K562 (cell line): Measurements from ENCODE around the gene SCARF2. TPM values are rescaled to one million over a fixed set of nuclear protein-coding genes. Genes with fewer than 3 reads are reported as not detected.

ENCODE experiments used
- CAMTA2 ChIP-seq: fragments of 250-450 bp; sonication (Bioruptor Pico); conservative IDR thresholded peaks from 2 replicates; pipeline ENCODE4 v1.5.1; 2022
- HDAC1 ChIP-seq, 2 experiments: fragments of 450-650 bp; IDR thresholded peaks; 2 replicates each; pipeline ENCODE4 v1.6.1; 2016 to 2017; ENCODE audit warnings: inconsistent platforms in 1 of 2, mild to moderate bottlenecking in 1 of 2, moderate library complexity in 1 of 2
- HDAC2 ChIP-seq: fragments of 450-650 bp; IDR thresholded peaks from 2 replicates; pipeline ENCODE4 v1.6.1; 2016; ENCODE audit warnings: mild to moderate bottlenecking
- KDM1A ChIP-seq, 2 experiments: fragments of 450-650 bp; IDR thresholded peaks; 2 replicates each; pipeline ENCODE4 v1.6.1; 2016; ENCODE audit warnings: mild to moderate bottlenecking in 2 of 2
- MYBL2 ChIP-seq, 2 experiments: fragments of 450-650 bp in 1 of 2; sonication (generic) in 1 of 2; formaldehyde crosslinking in 1 of 2; IDR thresholded peaks; 2 replicates each; pipeline versions ENCODE4 v1.6.1 to v1.8.1; 2017 to 2022; ENCODE audit warnings: borderline replicate concordance in 1 of 2, inconsistent platforms in 1 of 2, low read depth in 1 of 2, mild to moderate bottlenecking in 1 of 2, missing genetic modification reagents in 1 of 2, moderate library complexity in 1 of 2
- NFRKB ChIP-seq: fragments of 450-650 bp; IDR thresholded peaks from 2 replicates; pipeline ENCODE4 v1.6.1; 2016; ENCODE audit warnings: low read depth
- POLR2AphosphoS2 ChIP-seq: IDR thresholded peaks from 2 replicates; pipeline ENCODE4 v1.6.1; 2012; ENCODE audit warnings: low read length, improper control_type of control experiment
- SMARCE1 ChIP-seq: fragments of 450-650 bp; IDR thresholded peaks from 2 replicates; pipeline ENCODE4 v1.7.1; 2016; ENCODE audit warnings: mild to moderate bottlenecking
- SREBF2 ChIP-seq: sonication (generic); formaldehyde crosslinking; IDR thresholded peaks from 2 replicates; pipeline ENCODE4 v1.4.0; 2020; ENCODE audit warnings: mild to moderate bottlenecking, missing genetic modification reagents
- ZNF133 ChIP-seq: fragments of 250-450 bp; sonication (Bioruptor Pico); IDR thresholded peaks from 2 replicates; pipeline ENCODE4 v1.4.0; 2020; ENCODE audit warnings: mild to moderate bottlenecking
- polyA plus RNA-seq, 8 experiments: library from polyadenylated mRNA; depleted of rRNA in 4 of 8; stranded (reverse) in 5 of 8; unstranded in 3 of 8; fragments of >200 nt; fragmentation: Nextera tagmentation in 2 of 8; fragmentation: Illumina TruSeq in 1 of 8; extraction: Ambion mirVana in 2 of 8; extraction: Trizol in 1 of 8; gene quantifications; 2 replicates each; pipeline versions ENCODE4 v1.2.1 to v1.2.3, GENCODE V29; 2011 to 2014; ENCODE audit warnings: inconsistent platforms in 1 of 8, missing spikeins in 1 of 8
- total RNA-seq, 7 experiments: library from RNA; depleted of rRNA in 6 of 7; stranded (reverse); fragments of >200 nt in 6 of 7; fragmentation: Illumina TruSeq in 2 of 7; extraction: Trizol in 2 of 7; gene quantifications; 2 replicates each; pipeline versions ENCODE4 v1.2.1 to v1.2.3, GENCODE V29; 2011 to 2021; ENCODE audit warnings: low replicate concordance in 1 of 7
- TF ChIP-seq, protein P1 (sequence below): fragments of 250-450 bp; sonication (Bioruptor Pico); IDR thresholded peaks from 2 replicates; pipeline ENCODE4 v1.5.0; 2021; ENCODE audit warnings: mild to moderate bottlenecking, borderline replicate concordance
- TF ChIP-seq, protein P2 (sequence below): sonication (generic); formaldehyde crosslinking; IDR thresholded peaks from 2 replicates; pipeline ENCODE4 v1.8.1; 2023; ENCODE audit warnings: mild to moderate bottlenecking, missing genetic modification reagents
- TF ChIP-seq, protein P3 (sequence below), 2 experiments: IDR thresholded peaks in 1 of 2; conservative IDR thresholded peaks in 1 of 2; 2 replicates each; pipeline ENCODE4 v1.6.1; 2016; ENCODE audit warnings: low read depth in 2 of 2, mild to moderate bottlenecking in 1 of 2, missing compliant biosample characterization in 1 of 2, missing genetic modification characterization in 1 of 2, moderate library complexity in 1 of 2
- TF ChIP-seq, protein P4 (sequence below): fragments of 450-650 bp; IDR thresholded peaks from 2 replicates; pipeline ENCODE4 v1.6.1; 2017; ENCODE audit warnings: antibody characterized with exemption, mild to moderate bottlenecking

Gene SCARF2
- total and polyA plus RNA-seq, 9 of the 15 experiments (the other 6 are each of a cell fraction or from before 2014, with no cell fraction given) = 0.06 to 0.32 (median 0.21) TPM; not detected in 5

DNA sequence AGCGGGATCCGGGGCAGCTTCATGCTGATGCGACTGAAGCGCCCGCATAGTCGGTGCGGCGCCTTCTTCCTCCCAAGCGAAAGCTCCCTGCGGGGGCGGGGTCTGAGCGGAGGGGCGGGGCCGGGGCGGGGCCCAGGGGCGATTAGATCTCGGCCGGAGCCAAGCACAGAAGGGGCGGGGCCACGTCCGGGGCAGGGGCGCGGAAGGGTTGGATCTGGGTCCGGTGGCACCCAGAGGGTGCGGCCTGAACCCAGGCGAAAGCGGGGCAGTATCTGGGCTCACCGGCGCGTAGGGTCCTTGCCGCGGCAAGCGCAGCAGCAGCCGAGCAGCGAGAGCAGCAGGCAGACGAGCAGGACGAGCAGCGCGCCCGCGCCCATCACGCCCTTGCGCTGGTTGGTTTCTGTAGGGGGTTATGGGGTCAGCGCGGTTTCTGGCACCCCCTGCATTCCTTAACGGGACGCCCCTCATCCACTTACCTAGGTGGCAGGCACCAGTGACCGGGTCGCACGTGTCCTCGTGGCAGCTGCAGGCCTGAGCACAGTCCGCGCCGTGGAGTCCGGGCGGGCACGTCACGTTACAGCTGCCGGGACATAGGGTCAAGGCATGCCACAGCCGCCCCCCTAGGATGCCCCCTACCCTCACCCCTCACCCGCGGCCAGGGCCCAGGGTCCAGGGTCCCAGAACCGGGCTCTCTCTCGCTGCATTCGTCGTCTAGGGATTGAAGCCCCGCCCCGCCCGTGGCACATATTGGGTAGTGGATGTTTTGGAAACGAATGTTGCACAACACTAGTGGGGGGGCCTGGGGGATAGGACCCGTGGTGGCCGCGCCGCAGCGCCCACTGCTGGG, 8.1 kb downstream of the SCARF2 start (continued):
- TF ChIP-seq, protein P1, sequence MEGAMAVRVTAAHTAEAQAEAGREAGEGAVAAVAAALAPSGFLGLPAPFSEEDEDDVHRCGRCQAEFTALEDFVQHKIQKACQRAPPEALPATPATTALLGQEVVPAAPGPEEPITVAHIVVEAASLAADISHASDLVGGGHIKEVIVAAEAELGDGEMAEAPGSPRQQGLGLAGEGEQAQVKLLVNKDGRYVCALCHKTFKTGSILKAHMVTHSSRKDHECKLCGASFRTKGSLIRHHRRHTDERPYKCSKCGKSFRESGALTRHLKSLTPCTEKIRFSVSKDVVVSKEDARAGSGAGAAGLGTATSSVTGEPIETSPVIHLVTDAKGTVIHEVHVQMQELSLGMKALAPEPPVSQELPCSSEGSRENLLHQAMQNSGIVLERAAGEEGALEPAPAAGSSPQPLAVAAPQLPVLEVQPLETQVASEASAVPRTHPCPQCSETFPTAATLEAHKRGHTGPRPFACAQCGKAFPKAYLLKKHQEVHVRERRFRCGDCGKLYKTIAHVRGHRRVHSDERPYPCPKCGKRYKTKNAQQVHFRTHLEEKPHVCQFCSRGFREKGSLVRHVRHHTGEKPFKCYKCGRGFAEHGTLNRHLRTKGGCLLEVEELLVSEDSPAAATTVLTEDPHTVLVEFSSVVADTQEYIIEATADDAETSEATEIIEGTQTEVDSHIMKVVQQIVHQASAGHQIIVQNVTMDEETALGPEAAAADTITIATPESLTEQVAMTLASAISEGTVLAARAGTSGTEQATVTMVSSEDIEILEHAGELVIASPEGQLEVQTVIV (CRISPR knock-in tag) = 0 out of 2 replicates have a peak, but pooled peaks have one; percentile 55
- TF ChIP-seq, protein P2, sequence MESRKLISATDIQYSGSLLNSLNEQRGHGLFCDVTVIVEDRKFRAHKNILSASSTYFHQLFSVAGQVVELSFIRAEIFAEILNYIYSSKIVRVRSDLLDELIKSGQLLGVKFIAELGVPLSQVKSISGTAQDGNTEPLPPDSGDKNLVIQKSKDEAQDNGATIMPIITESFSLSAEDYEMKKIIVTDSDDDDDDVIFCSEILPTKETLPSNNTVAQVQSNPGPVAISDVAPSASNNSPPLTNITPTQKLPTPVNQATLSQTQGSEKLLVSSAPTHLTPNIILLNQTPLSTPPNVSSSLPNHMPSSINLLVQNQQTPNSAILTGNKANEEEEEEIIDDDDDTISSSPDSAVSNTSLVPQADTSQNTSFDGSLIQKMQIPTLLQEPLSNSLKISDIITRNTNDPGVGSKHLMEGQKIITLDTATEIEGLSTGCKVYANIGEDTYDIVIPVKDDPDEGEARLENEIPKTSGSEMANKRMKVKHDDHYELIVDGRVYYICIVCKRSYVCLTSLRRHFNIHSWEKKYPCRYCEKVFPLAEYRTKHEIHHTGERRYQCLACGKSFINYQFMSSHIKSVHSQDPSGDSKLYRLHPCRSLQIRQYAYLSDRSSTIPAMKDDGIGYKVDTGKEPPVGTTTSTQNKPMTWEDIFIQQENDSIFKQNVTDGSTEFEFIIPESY = no peak
- TF ChIP-seq POLR2AphosphoS2 (no peak), MYBL2 (IDR thresholded peaks at IDR 0.05; ENCODE audit: low read depth) (no peak), MYBL2 (CRISPR knock-in tag; IDR thresholded peaks at IDR 0.05; ENCODE audit: borderline replicate concordance) (peak; percentile 85; the same call in 1 of the 2 replicates), HDAC1 (IDR thresholded peaks at IDR 0.05) (peak in 1 of 2 experiments; percentile 73; a peak in 2 of 4 replicates), SMARCE1 (peak; percentile 51; the same call in 1 of the 2 replicates), NFRKB (no peak), ZNF133 (CRISPR knock-in tag) (0 out of 2 replicates have a peak, but pooled peaks have one; percentile 9), KDM1A (IDR thresholded peaks at IDR 0.05) (no peak), HDAC2 (peak; percentile 54; the same call in 1 of the 2 replicates), CAMTA2 (CRISPR knock-in tag) (no peak), SREBF2 (CRISPR knock-in tag) (no peak)
- TF ChIP-seq, protein P3, sequence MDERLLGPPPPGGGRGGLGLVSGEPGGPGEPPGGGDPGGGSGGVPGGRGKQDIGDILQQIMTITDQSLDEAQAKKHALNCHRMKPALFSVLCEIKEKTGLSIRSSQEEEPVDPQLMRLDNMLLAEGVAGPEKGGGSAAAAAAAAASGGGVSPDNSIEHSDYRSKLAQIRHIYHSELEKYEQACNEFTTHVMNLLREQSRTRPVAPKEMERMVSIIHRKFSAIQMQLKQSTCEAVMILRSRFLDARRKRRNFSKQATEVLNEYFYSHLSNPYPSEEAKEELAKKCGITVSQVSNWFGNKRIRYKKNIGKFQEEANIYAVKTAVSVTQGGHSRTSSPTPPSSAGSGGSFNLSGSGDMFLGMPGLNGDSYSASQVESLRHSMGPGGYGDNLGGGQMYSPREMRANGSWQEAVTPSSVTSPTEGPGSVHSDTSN (CRISPR knock-in tag; IDR thresholded peaks at IDR 0.05; ENCODE audit: low read depth) = no peak
- TF ChIP-seq, protein P3 (tag; conservative IDR thresholded peaks at IDR 0.05; ENCODE audit: low read depth) = no peak
- TF ChIP-seq, protein P4, sequence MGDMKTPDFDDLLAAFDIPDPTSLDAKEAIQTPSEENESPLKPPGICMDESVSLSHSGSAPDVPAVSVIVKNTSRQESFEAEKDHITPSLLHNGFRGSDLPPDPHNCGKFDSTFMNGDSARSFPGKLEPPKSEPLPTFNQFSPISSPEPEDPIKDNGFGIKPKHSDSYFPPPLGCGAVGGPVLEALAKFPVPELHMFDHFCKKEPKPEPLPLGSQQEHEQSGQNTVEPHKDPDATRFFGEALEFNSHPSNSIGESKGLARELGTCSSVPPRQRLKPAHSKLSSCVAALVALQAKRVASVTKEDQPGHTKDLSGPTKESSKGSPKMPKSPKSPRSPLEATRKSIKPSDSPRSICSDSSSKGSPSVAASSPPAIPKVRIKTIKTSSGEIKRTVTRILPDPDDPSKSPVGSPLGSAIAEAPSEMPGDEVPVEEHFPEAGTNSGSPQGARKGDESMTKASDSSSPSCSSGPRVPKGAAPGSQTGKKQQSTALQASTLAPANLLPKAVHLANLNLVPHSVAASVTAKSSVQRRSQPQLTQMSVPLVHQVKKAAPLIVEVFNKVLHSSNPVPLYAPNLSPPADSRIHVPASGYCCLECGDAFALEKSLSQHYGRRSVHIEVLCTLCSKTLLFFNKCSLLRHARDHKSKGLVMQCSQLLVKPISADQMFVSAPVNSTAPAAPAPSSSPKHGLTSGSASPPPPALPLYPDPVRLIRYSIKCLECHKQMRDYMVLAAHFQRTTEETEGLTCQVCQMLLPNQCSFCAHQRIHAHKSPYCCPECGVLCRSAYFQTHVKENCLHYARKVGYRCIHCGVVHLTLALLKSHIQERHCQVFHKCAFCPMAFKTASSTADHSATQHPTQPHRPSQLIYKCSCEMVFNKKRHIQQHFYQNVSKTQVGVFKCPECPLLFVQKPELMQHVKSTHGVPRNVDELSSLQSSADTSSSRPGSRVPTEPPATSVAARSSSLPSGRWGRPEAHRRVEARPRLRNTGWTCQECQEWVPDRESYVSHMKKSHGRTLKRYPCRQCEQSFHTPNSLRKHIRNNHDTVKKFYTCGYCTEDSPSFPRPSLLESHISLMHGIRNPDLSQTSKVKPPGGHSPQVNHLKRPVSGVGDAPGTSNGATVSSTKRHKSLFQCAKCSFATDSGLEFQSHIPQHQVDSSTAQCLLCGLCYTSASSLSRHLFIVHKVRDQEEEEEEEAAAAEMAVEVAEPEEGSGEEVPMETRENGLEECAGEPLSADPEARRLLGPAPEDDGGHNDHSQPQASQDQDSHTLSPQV = no peak
